ENCODE results near the gene MRPL48.

The MRPL48 gene

DNA sequence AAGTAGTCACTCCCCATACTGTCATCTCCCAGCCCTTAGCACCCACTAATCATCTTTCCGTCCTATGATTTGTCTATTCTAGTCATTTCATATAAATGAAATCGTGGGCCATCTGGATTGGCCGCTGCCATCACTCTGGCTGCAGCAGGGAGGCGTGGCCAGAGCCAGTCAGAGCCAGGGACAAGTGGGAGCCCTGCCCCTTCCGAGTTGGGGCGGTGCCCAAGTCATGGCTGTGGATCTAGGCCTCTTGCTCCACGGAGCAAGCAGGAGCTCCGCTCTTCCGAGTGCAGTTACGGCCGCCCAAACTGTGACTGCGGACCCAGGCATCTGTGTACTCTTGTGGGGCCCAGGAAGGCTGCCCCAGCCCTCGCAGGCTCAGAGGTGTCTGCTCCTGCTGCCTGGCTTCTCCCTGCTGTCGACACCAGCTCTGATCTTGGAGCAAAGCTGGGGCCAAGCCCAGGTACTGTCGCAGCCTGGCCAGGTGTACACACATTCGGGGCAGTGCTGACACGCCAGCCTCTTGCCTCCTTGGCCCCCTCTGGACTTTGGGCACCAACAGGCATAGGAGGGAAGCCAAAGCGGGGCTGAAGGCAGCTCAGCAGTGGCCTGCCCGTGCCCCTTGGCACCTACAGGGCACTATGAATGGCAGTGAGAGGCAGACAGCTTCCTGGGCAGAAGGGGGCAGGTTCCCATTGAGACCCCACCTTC, 8.4 kb downstream of the MRPL48 start:
- Histone ChIP-seq H3F3A (ENCODE audit: insufficient read depth) (no peaks in the 10 kb centered on the region), H3K79me2 (ENCODE audit: insufficient read depth, low read length) (peaks cover 44% of the 10 kb centered on the region), H2AFZ (ENCODE audit: low read depth, low read length, severe bottlenecking) (no peak overlapping the region), H3K36me3 (ENCODE audit: low read length) (no peaks in the 10 kb centered on the region), H3K9me3 (ENCODE audit: insufficient read depth, low read length) (no peaks in the 10 kb centered on the region), H3K9ac (ENCODE audit: low read length) (no peak overlapping the region), H3K9me2 (replicated peaks; ENCODE audit: insufficient read depth, low read length) (no peaks in the 10 kb centered on the region), H3K27me3 (ENCODE audit: low read length) (no peaks in the 10 kb centered on the region), H4K20me1 (ENCODE audit: low read depth, low read length) (no peaks in the 10 kb centered on the region), H3K4me2 (ENCODE audit: low read depth, low read length, poor library complexity, severe bottlenecking) (no peak overlapping the region), H3K27ac (ENCODE audit: low read depth, low read length) (no peak overlapping the region), H3K4me3 (ENCODE audit: insufficient read depth, low read length, poor library complexity, severe bottlenecking) (no peak overlapping the region)
- TF ChIP-seq EZH2phosphoT487 (conservative IDR thresholded peaks at IDR 0.05; ENCODE audit: low read length), result no peak

DNA sequence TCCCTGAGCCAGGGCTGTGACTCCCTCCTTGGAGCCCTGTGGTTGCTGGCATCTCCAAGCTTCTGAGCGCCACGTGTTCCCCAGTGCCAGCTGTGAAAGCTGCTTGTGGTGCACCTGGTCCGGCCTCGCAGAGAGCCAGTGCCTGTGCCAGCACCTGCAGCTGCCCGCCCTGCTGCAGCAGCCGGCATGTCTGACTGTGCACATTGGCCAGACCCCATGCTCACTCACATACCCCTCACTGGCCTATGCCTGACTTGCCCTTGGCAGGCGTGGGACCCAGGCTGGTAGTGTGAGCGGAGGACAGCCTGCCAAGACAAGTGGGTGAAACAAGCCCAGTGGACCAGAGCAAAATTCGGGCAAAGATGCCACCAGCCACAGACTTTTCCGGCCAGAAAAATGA, 9.8 kb downstream of the MRPL48 start:
- Histone ChIP-seq H3K36me3 (ENCODE audit: low read length) (no peaks in the 10 kb centered on the region), H3K27me3 (ENCODE audit: low read length) (no peaks in the 10 kb centered on the region), H3K9me3 (ENCODE audit: insufficient read depth, low read length) (no peaks in the 10 kb centered on the region), H2AFZ (ENCODE audit: low read depth, low read length, severe bottlenecking) (no peak overlapping the region), H3F3A (ENCODE audit: insufficient read depth) (peaks cover 4% of the 10 kb centered on the region; the same call in 1 of the 2 replicates), H3K4me3 (ENCODE audit: insufficient read depth, low read length, poor library complexity, severe bottlenecking) (no peak overlapping the region), H3K27ac (ENCODE audit: low read depth, low read length) (no peak overlapping the region), H3K9me2 (replicated peaks; ENCODE audit: insufficient read depth, low read length) (no peaks in the 10 kb centered on the region), H3K79me2 (ENCODE audit: insufficient read depth, low read length) (peaks cover 43% of the 10 kb centered on the region), H3K9ac (ENCODE audit: low read length) (no peak overlapping the region), H3K4me2 (ENCODE audit: low read depth, low read length, poor library complexity, severe bottlenecking) (no peak overlapping the region), H4K20me1 (ENCODE audit: low read depth, low read length) (no peaks in the 10 kb centered on the region)
- TF ChIP-seq EZH2phosphoT487 (conservative IDR thresholded peaks at IDR 0.05; ENCODE audit: low read length), result no peak
- TF ChIP-seq, protein P1, sequence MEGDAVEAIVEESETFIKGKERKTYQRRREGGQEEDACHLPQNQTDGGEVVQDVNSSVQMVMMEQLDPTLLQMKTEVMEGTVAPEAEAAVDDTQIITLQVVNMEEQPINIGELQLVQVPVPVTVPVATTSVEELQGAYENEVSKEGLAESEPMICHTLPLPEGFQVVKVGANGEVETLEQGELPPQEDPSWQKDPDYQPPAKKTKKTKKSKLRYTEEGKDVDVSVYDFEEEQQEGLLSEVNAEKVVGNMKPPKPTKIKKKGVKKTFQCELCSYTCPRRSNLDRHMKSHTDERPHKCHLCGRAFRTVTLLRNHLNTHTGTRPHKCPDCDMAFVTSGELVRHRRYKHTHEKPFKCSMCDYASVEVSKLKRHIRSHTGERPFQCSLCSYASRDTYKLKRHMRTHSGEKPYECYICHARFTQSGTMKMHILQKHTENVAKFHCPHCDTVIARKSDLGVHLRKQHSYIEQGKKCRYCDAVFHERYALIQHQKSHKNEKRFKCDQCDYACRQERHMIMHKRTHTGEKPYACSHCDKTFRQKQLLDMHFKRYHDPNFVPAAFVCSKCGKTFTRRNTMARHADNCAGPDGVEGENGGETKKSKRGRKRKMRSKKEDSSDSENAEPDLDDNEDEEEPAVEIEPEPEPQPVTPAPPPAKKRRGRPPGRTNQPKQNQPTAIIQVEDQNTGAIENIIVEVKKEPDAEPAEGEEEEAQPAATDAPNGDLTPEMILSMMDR (IDR thresholded peaks at IDR 0.05; ENCODE audit: insufficient read depth, low read length, poor library complexity, severe bottlenecking), result no peak

DNA sequence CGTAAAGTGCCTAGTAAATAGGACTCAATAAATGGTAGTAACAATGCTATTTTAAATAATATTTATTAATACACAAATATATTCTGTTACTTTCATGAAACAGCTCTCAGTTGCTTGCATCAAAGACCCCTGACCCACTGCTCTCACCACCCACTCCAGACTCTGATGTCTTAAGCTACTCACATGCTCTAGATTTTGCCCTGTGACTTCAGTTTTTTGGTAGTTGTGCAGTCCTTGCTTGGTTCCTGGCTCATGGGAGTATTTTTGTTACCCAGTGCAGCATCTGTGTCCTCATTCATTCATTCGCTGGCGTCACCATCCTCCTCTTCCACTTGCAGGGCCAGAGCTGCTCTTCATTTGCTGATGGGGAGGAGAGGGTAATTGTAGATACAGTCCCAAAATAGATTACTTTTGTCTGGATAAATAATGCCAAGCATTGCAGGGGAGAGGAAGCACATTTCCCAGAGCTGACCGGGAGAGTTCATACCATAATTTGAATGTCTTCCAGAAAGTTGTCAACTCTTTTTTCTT, 12.7 kb downstream of the MRPL48 start:
- no peak overlapping the region for H3K27ac ChIP-seq (ENCODE audit: low read depth, low read length)
- no peaks in the 10 kb centered on the region for H3K9me3 ChIP-seq (ENCODE audit: insufficient read depth, low read length)
- no peaks in the 10 kb centered on the region for H3K27me3 ChIP-seq (ENCODE audit: low read length)
- H3K9ac ChIP-seq (ENCODE audit: low read length), result no peak overlapping the region
- H3K9me2 ChIP-seq (replicated peaks; ENCODE audit: insufficient read depth, low read length), result no peaks in the 10 kb centered on the region
- TF ChIP-seq, protein P1 (IDR thresholded peaks at IDR 0.05; ENCODE audit: insufficient read depth, low read length, poor library complexity, severe bottlenecking), result no peak
- no peak for TF ChIP-seq EZH2phosphoT487 (conservative IDR thresholded peaks at IDR 0.05; ENCODE audit: low read length)
- no peaks in the 10 kb centered on the region for H4K20me1 ChIP-seq (ENCODE audit: low read depth, low read length)
- H3F3A ChIP-seq (ENCODE audit: insufficient read depth), result peaks cover 4% of the 10 kb centered on the region; the same call in 1 of the 2 replicates
- H3K4me2 ChIP-seq (ENCODE audit: low read depth, low read length, poor library complexity, severe bottlenecking), result no peak overlapping the region
- H3K79me2 ChIP-seq (ENCODE audit: insufficient read depth, low read length), result peaks cover 55% of the 10 kb centered on the region
- H3K36me3 ChIP-seq (ENCODE audit: low read length), result no peaks in the 10 kb centered on the region
- no peak overlapping the region for H3K4me3 ChIP-seq (ENCODE audit: insufficient read depth, low read length, poor library complexity, severe bottlenecking)
- H2AFZ ChIP-seq (ENCODE audit: low read depth, low read length, severe bottlenecking), result no peak overlapping the region

DNA sequence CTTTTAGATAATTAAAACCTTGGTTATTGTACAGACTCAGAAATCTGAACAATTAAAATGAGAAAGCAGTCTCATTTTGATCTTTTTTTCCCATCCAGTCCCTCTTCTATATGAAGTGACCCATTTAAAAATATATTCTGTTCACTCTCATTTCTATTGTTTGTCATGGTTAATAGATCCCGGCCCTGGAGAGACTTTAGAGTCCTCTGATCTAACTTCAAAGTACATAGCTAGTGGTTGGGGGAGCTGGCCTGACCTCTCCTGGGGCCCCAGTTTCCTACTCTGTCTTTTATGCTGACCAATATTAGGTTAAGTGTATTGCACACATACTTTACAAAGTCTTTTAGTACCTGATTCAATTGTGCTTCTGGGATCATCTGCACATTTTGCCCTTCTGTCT, 13.5 kb downstream of the MRPL48 start:
- no peak for TF ChIP-seq EZH2phosphoT487 (conservative IDR thresholded peaks at IDR 0.05; ENCODE audit: low read length)
- TF ChIP-seq, protein P1 (IDR thresholded peaks at IDR 0.05; ENCODE audit: insufficient read depth, low read length, poor library complexity, severe bottlenecking), result no peak
- H3K4me2 ChIP-seq (ENCODE audit: low read depth, low read length, poor library complexity, severe bottlenecking), result no peak overlapping the region
- H3K9me3 ChIP-seq (ENCODE audit: insufficient read depth, low read length), result no peaks in the 10 kb centered on the region

More for the DNA sequence above, 13.5 kb downstream of the MRPL48 start:
- H3F3A ChIP-seq (ENCODE audit: insufficient read depth), result peaks cover 4% of the 10 kb centered on the region; the same call in 1 of the 2 replicates
- H4K20me1 ChIP-seq (ENCODE audit: low read depth, low read length), result no peaks in the 10 kb centered on the region
- H3K27ac ChIP-seq (ENCODE audit: low read depth, low read length), result no peak overlapping the region
- H3K9me2 ChIP-seq (replicated peaks; ENCODE audit: insufficient read depth, low read length), result no peaks in the 10 kb centered on the region
- H3K4me3 ChIP-seq (ENCODE audit: insufficient read depth, low read length, poor library complexity, severe bottlenecking), result no peak overlapping the region
- peaks cover 59% of the 10 kb centered on the region for H3K79me2 ChIP-seq (ENCODE audit: insufficient read depth, low read length)
- H3K36me3 ChIP-seq (ENCODE audit: low read length), result no peaks in the 10 kb centered on the region
- no peak overlapping the region for H3K9ac ChIP-seq (ENCODE audit: low read length)
- no peaks in the 10 kb centered on the region for H3K27me3 ChIP-seq (ENCODE audit: low read length)
- no peak overlapping the region for H2AFZ ChIP-seq (ENCODE audit: low read depth, low read length, severe bottlenecking)
